Panc1 (cell line): ENCODE measurements around the gene IFI44. TPM values are rescaled to one million over a fixed set of nuclear protein-coding genes. Genes with fewer than 3 reads are reported as not detected.

Experiments
- ATAC-seq: fragments of 200-7000 bp; cut with Tn5 transposase; 2 replicates; pipeline ENCODE4 v1.9.1; 2020; ENCODE audit warnings: mild to moderate bottlenecking, moderate library complexity
- BruUV-seq: library from RNA; stranded (reverse); fragments of 400-500 nt; replicated peaks from 2 replicates; lab custom pipeline; 2021; lab: Mats Ljungman, UMichigan
- CTCF ChIA-PET: fragments of 300-600 bp; sonication (Branson Sonifier 250); formaldehyde crosslinking; loops from one replicate; lab custom pipeline; 2022; ENCODE audit warnings: antibody characterized with exemption; lab: Charles Lee
- POLR2A ChIA-PET: fragments of 300-600 bp; sonication (Branson Sonifier 250); formaldehyde crosslinking; loops from one replicate; lab custom pipeline; 2022; ENCODE audit warnings: antibody characterized with exemption; lab: Charles Lee
- DNase-seq: peaks from one replicate; pipeline ENCODE4 v3.0.0-alpha.2; 2010; ENCODE audit warnings: low read depth, low spot score
- H3K27ac ChIP-seq: 2 replicates; pipeline ENCODE4 v1.5.1; 2011; ENCODE audit warnings: mild to moderate bottlenecking, low read length, inconsistent platforms
- H3K27me3 ChIP-seq: fragments of 200-500 bp; sonication (Bioruptor generic); 2 replicates; pipeline ENCODE4 v1.6.0; 2014; ENCODE audit warnings: low read length, inconsistent platforms; ENCODE audit not compliant: control insufficient read depth, insufficient read depth
- H3K36me3 ChIP-seq: fragments of 200-500 bp; sonication (Bioruptor generic); 2 replicates; pipeline ENCODE4 v1.5.1; 2014; ENCODE audit warnings: inconsistent platforms, mild to moderate bottlenecking, low read length, moderate library complexity; ENCODE audit not compliant: control insufficient read depth, insufficient read depth
- H3K4me1 ChIP-seq: 2 replicates; pipeline ENCODE4 v1.5.1; 2011; ENCODE audit warnings: inconsistent platforms, mild to moderate bottlenecking, low read length, moderate library complexity; ENCODE audit not compliant: control insufficient read depth, insufficient read depth
- H3K4me3 ChIP-seq, 2 experiments: 2 replicates each; pipeline ENCODE4 v1.5.1; 2011 to 2012; ENCODE audit warnings: low read depth in 2 of 2, low read length in 2 of 2, mild to moderate bottlenecking in 2 of 2, inconsistent platforms in 1 of 2, moderate library complexity in 1 of 2
- H3K9me3 ChIP-seq: fragments of 200-500 bp; sonication (Bioruptor generic); 2 replicates; pipeline ENCODE4 v1.5.1; 2014; ENCODE audit warnings: low read depth, mild to moderate bottlenecking, inconsistent platforms, low read length, moderate library complexity; ENCODE audit not compliant: control insufficient read depth, insufficient read depth
- CTCF ChIP-seq: fragments of 450-650 bp; IDR thresholded peaks from 2 replicates; pipeline ENCODE4 v1.5.1; 2017; ENCODE audit warnings: mild to moderate bottlenecking
- POLR2AphosphoS5 ChIP-seq: IDR thresholded peaks from 2 replicates; pipeline ENCODE4 v1.6.1; 2012; ENCODE audit warnings: mild to moderate bottlenecking, low read depth, low read length, moderate library complexity
- REST ChIP-seq, 2 experiments: IDR thresholded peaks; 2 replicates each; pipeline ENCODE4 v1.6.1; 2011 to 2012; ENCODE audit warnings: low read depth in 2 of 2, control low read depth in 1 of 2, low read length in 1 of 2, mild to moderate bottlenecking in 1 of 2, moderate library complexity in 1 of 2; ENCODE audit not compliant: insufficient read depth in 1 of 2
- SIN3A ChIP-seq: IDR thresholded peaks from 2 replicates; pipeline ENCODE4 v1.6.1; 2012; ENCODE audit warnings: low read depth, mild to moderate bottlenecking, low read length, moderate library complexity, borderline replicate concordance; ENCODE audit not compliant: insufficient read depth
- TCF7L2 ChIP-seq: IDR thresholded peaks from 2 replicates; pipeline ENCODE4 v1.6.1; 2011; ENCODE audit warnings: mild to moderate bottlenecking, low read depth, low read length, inconsistent platforms
- in situ Hi-C: cut with HindIII; loops from 2 replicates; pipeline ENCODE4 v1.10.0; 2016; ENCODE audit warnings: low sequenced_read_pairs, low pct_unique_long_range_greater_than_20kb
- intact Hi-C: fragments of 100-400 bp; cut with micrococcal nuclease; formaldehyde crosslinking; loops from one replicate; pipeline ENCODE4 v1.10.0; 2022; ENCODE audit not compliant: unreplicated experiment
- total RNA-seq: library from RNA; stranded (reverse); gene quantifications from one replicate; pipeline ENCODE4 v1.2.1, GENCODE V29; 2021; ENCODE audit not compliant: unreplicated experiment

Gene IFI44
- total RNA-seq, 1 experiment from 2014 or later = 2.0 TPM

GRCh38 chr1:78607944-78608343, 41.7 kb upstream of the IFI44 start:
- ChIA-PET CTCF (interaction anchor here (0.6 to 0.9 kb wide), 2 partner anchors 432 to 462 kb away, joined by 3 to 4 read pairs; no protein-coding TSS in a partner anchor), POLR2A (no interaction called here)
- intact Hi-C loops (loop anchor here (1.0 kb wide), 1 partner anchor 463 kb away; no protein-coding TSS in a partner anchor), in situ Hi-C loops (no loop called here)
- Histone ChIP-seq H3K4me1 (no peaks in the 10 kb centered on the region), H3K27me3 (no peaks in the 10 kb centered on the region), H3K4me3 (no peak overlapping the region), H3K9me3 (no peaks in the 10 kb centered on the region), H3K27ac (no peak overlapping the region), H3K36me3 (no peaks in the 10 kb centered on the region)
- no peak for ATAC-seq
- DNase-seq = no peak
- BruUV-seq = no TSS peak
- TF ChIP-seq REST (IDR thresholded peaks at IDR 0.05; ENCODE audit: insufficient read depth in 1 of 2, low read depth in 2 of 2, low read length in 1 of 2) (no peak), TCF7L2 (no peak), CTCF (no peak), POLR2AphosphoS5 (no peak), SIN3A (no peak)

GRCh38 chr1:78617615-78618026, 32.0 kb upstream of the IFI44 start:
- TF ChIP-seq CTCF (peak; percentile 88), SIN3A (no peak)
- Histone ChIP-seq H3K9me3 (no peaks in the 10 kb centered on the region), H3K27ac (no peak overlapping the region), H3K27me3 (no peaks in the 10 kb centered on the region), H3K4me1 (no peaks in the 10 kb centered on the region), H3K36me3 (no peaks in the 10 kb centered on the region), H3K4me3 (no peak overlapping the region)
- ATAC-seq = peak; percentile 83
- peak; percentile 63 for DNase-seq
- BruUV-seq = no TSS peak
- CTCF ChIA-PET = interaction anchor here (0.7 kb wide), 1 partner anchor 361 kb away, joined by 3 read pairs; no protein-coding TSS in a partner anchor
- POLR2A ChIA-PET = interaction anchor here (0.6 kb wide), 1 partner anchor 585 kb away, joined by 3 read pairs; no protein-coding TSS in a partner anchor
- in situ Hi-C loops = no loop called here
- intact Hi-C loops = loop anchor here (1.0 kb wide), 1 partner anchor 59 kb away; no protein-coding TSS in a partner anchor
